Natural killer cell (primary cell): ENCODE data around the gene LUZP2. TPM values are rescaled to one million over a fixed set of nuclear protein-coding genes. Genes with fewer than 3 reads are reported as not detected.

Experiments
- ATAC-seq, 3 donors: fragments of 150-1000 bp in 2 of 3; fragments of 200-7000 bp in 1 of 3; cut with Tn5 transposase; 1 replicate in 1 of 3; 2 replicates in 2 of 3; pipeline ENCODE4 v1.10.0; 2021; ENCODE audit warnings: mild to moderate bottlenecking in 2 of 3, moderate library complexity in 2 of 3
- DNase-seq, 2 donors: peaks; one replicate each; pipeline versions ENCODE4 v3.0.0 to v3.0.0-alpha.2; 2013 to 2021; ENCODE audit warnings: mixed read lengths in 1 of 2
- H3K27ac ChIP-seq: one replicate; pipeline ENCODE4 v1.5.1; 2013; ENCODE audit warnings: mild to moderate bottlenecking, low read length
- H3K27me3 ChIP-seq: one replicate; pipeline ENCODE4 v1.6.1; 2013; ENCODE audit warnings: low read length; ENCODE audit not compliant: control insufficient read depth, insufficient read depth
- H3K36me3 ChIP-seq: one replicate; pipeline ENCODE4 v1.6.1; 2013; ENCODE audit warnings: low read length; ENCODE audit not compliant: control insufficient read depth, insufficient read depth
- H3K4me1 ChIP-seq: one replicate; pipeline ENCODE4 v1.6.1; 2013; ENCODE audit warnings: low read length; ENCODE audit not compliant: control insufficient read depth, insufficient read depth
- H3K4me3 ChIP-seq: one replicate; pipeline ENCODE4 v1.5.1; 2013; ENCODE audit warnings: low read length
- H3K9me3 ChIP-seq: one replicate; pipeline ENCODE4 v1.6.1; 2013; ENCODE audit warnings: low read length; ENCODE audit not compliant: control insufficient read depth, insufficient read depth
- H3K27ac Mint-ChIP-seq, 2 donors: one replicate each; pipeline ENCODE4 v1.8.0; 2022; ENCODE audit warnings: mild to moderate bottlenecking in 2 of 2, mixed read lengths in 2 of 2, moderate library complexity in 1 of 2
- H3K27me3 Mint-ChIP-seq, 2 donors: one replicate each; pipeline ENCODE4 v1.8.0; 2022; ENCODE audit warnings: low read depth in 2 of 2, mixed read lengths in 2 of 2
- H3K36me3 Mint-ChIP-seq: one replicate; pipeline ENCODE4 v1.8.0; 2022; ENCODE audit warnings: mixed read lengths
- H3K4me1 Mint-ChIP-seq, 2 donors: one replicate each; pipeline ENCODE4 v1.8.0; 2022; ENCODE audit warnings: mixed read lengths in 2 of 2
- H3K4me3 Mint-ChIP-seq: one replicate; pipeline ENCODE4 v1.8.0; 2022; ENCODE audit warnings: mild to moderate bottlenecking, moderate library complexity, mixed read lengths
- H3K9me3 Mint-ChIP-seq, 2 donors: one replicate each; pipeline ENCODE4 v1.8.0; 2022; ENCODE audit warnings: mixed read lengths in 2 of 2
- WGBS: methylation state at CpG from one replicate; pipeline ENCODE4 v1.1.7; 2013; ENCODE audit warnings: missing lambda C conversion rate; ENCODE audit not compliant: insufficient coverage; 5-methylcytosine and 5-hydroxymethylcytosine counted together
- intact Hi-C: fragments of 100-400 bp; cut with micrococcal nuclease; formaldehyde crosslinking; loops from one replicate; pipeline ENCODE4 v1.14.2; 2022
- total RNA-seq, 4 donors: library from RNA; stranded (reverse); fragments of 120-200 nt in 1 of 4; gene quantifications; one replicate each; pipeline versions ENCODE4 v1.2.3 to v1.2.4, GENCODE V29; 2013 to 2022
- TF ChIP-seq, protein P1 (sequence below): fragments of 200-600 bp; IDR thresholded peaks from one replicate; pipeline ENCODE4 v1.8.0; 2022; ENCODE audit warnings: antibody characterized with exemption

LUZP2 gene
- total RNA-seq, 3 donors from 2014 or later (not counting 1 experiment from before 2014, with no cell fraction given) = not detected

DNA sequence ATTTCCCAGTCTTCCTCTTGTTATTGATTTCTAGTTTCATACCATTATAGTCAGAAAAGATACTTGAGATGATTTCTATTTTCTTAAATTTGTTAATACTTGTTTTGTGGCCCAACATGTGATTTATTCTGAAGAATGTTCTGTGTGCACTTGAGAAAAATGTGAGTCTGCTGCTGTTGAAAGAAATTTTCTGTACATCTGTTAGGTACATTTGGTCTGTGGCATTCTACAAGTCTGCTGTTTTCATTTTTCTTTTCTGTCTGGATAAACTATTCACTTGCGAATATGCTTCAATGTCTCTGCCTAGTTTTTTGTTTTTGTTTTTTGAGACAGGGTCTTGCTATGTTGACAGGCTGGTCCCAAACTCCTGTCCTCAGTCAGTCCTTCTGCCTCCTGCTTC, 26.4 kb upstream of the LUZP2 start:
- no peaks in the 10 kb centered on the region for H3K36me3 ChIP-seq
- H3K4me1 ChIP-seq = no peaks in the 10 kb centered on the region
- H3K9me3 ChIP-seq = peaks cover 5% of the 10 kb centered on the region
- ATAC-seq (no peak), DNase-seq (no peak)
- no peaks in the 10 kb centered on the region for H3K27me3 ChIP-seq
- Mint-ChIP-seq H3K9me3 (peaks cover 8 to 10% of the 10 kb centered on the region in 2 donors), H3K4me1 (no peaks in the 10 kb centered on the region), H3K27me3 (peaks cover 0 to 4% of the 10 kb centered on the region in 2 donors), H3K4me3 (no peak overlapping the region), H3K36me3 (no peaks in the 10 kb centered on the region), H3K27ac (no peak overlapping the region)
- WGBS = 100% methylated on average over 1 of the region's 1 CpG
- H3K27ac ChIP-seq = no peak overlapping the region
- no peak overlapping the region for H3K4me3 ChIP-seq
- intact Hi-C loops = no loop called here
- TF ChIP-seq, protein P1, sequence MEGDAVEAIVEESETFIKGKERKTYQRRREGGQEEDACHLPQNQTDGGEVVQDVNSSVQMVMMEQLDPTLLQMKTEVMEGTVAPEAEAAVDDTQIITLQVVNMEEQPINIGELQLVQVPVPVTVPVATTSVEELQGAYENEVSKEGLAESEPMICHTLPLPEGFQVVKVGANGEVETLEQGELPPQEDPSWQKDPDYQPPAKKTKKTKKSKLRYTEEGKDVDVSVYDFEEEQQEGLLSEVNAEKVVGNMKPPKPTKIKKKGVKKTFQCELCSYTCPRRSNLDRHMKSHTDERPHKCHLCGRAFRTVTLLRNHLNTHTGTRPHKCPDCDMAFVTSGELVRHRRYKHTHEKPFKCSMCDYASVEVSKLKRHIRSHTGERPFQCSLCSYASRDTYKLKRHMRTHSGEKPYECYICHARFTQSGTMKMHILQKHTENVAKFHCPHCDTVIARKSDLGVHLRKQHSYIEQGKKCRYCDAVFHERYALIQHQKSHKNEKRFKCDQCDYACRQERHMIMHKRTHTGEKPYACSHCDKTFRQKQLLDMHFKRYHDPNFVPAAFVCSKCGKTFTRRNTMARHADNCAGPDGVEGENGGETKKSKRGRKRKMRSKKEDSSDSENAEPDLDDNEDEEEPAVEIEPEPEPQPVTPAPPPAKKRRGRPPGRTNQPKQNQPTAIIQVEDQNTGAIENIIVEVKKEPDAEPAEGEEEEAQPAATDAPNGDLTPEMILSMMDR = no peak

DNA sequence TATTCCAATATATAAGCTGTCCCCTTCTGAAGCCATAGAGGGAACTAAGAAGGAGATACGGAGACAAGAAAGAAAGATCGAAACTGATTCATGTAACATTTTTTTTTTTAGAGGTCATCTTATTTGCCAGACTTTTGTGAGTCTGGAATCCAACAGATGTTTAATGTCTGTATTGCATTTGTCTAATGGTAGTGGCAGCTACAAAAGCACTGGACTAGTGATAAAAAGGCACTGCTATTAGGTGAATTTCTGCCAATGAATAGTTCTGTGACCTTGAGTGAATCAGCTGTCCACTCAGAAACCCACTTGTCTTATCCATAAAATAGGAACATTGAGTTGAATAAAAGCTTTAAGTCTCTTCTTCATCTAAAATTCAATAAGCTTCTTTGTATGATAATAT, 25.8 kb upstream of the LUZP2 start:
- Histone ChIP-seq H3K4me3 (no peak overlapping the region), H3K27ac (no peak overlapping the region), H3K9me3 (peaks cover 5% of the 10 kb centered on the region), H3K27me3 (no peaks in the 10 kb centered on the region), H3K4me1 (no peaks in the 10 kb centered on the region), H3K36me3 (no peaks in the 10 kb centered on the region)
- no peak for DNase-seq
- Mint-ChIP-seq H3K36me3 (no peaks in the 10 kb centered on the region), H3K4me1 (no peaks in the 10 kb centered on the region), H3K27ac (no peak overlapping the region), H3K4me3 (no peak overlapping the region), H3K27me3 (peaks cover 0 to 4% of the 10 kb centered on the region in 2 donors), H3K9me3 (peaks cover 12 to 13% of the 10 kb centered on the region in 2 donors)
- TF ChIP-seq, protein P1 = no peak
- no peak for ATAC-seq
- intact Hi-C loops = no loop called here
- 45% methylated on average over 2 of the region's 2 CpGs for WGBS

DNA sequence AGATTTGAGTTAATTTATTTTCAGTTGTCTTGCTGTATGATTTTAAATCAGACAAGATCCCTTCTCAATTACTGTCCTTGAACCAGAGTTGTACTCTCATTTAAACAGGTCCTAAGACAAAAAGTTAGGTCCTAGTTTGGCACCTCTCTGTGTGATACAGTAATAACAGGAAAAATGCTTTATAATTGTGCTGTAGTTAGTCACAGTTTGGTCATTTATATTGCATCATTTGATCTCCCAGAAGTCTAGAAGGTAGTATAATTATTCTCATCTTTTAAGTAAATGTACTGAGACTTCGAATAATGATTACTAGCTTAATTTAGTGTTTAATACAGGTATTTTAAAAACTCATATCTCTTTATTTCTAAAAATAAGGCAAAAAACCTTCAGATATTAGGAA, 18.1 kb upstream of the LUZP2 start:
- no peak overlapping the region for H3K27ac Mint-ChIP-seq
- TF ChIP-seq, protein P1 = no peak

DNA sequence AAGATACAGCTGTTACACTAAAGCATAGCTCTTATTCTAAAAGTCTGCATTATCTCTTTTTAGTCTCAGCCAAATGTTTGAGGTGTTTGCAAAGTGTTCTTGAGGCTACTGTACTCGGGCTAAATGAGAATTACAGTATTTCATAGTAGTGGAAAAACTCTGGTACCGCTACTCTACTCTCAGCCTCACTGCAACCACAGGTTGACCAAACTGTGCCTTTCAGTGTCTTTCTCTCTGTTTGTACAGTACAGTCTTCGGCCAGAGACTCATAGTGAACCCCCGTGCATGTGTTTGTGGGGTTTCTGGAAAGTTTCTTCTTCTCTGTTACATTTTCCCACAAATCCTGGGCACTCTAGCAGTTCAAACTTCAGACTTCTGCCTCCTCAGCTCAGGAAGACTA, 7.4 kb upstream of the LUZP2 start:
- intact Hi-C loops = no loop called here
- Mint-ChIP-seq H3K4me3 (no peak overlapping the region), H3K9me3 (peaks cover 2 to 5% of the 10 kb centered on the region in 2 donors), H3K27me3 (peaks cover 8 to 11% of the 10 kb centered on the region in 2 donors), H3K27ac (no peak overlapping the region), H3K36me3 (no peaks in the 10 kb centered on the region), H3K4me1 (no peaks in the 10 kb centered on the region)
- TF ChIP-seq, protein P1 = no peak
- ATAC-seq = no peak
- no peaks in the 10 kb centered on the region for H3K27me3 ChIP-seq
- H3K27ac ChIP-seq = no peak overlapping the region
- WGBS = 80% methylated on average over 2 of the region's 4 CpGs
- no peaks in the 10 kb centered on the region for H3K4me1 ChIP-seq
- no peak for DNase-seq
- no peaks in the 10 kb centered on the region for H3K9me3 ChIP-seq
- no peak overlapping the region for H3K4me3 ChIP-seq
- H3K36me3 ChIP-seq = no peaks in the 10 kb centered on the region

More for the DNA sequence above, 18.1 kb upstream of the LUZP2 start:
- H3K4me1 ChIP-seq = no peaks in the 10 kb centered on the region
- Mint-ChIP-seq H3K4me1 (no peaks in the 10 kb centered on the region), H3K9me3 (peaks cover 7 to 9% of the 10 kb centered on the region in 2 donors), H3K36me3 (no peaks in the 10 kb centered on the region), H3K27me3 (no peaks in the 10 kb centered on the region), H3K4me3 (no peak overlapping the region)
- no peak for ATAC-seq
- intact Hi-C loops = no loop called here
- no peak overlapping the region for H3K4me3 ChIP-seq
- no peak for DNase-seq
- H3K27ac ChIP-seq = no peak overlapping the region
- H3K36me3 ChIP-seq = no peaks in the 10 kb centered on the region
- WGBS = no CpG with 5 or more reads among the region's 1 CpG
- peaks cover 5% of the 10 kb centered on the region for H3K9me3 ChIP-seq
- H3K27me3 ChIP-seq = no peaks in the 10 kb centered on the region
